Stimulated activated CD4-positive, alpha-beta T cell treated with anti-CD3 and anti-CD28 coated beads, TNF-alpha, amount 100 ng/mL, for 48 hours (primary cell): ENCODE measurements around the gene TAF1D.

Experiments used
- DNase-seq, 3 donors: peaks; one replicate each; pipeline ENCODE4 v3.0.0-alpha.2; 2020; ENCODE audit warnings: low read depth in 3 of 3

Gene TAF1D

GRCh38 chr11:93724089-93724488 lies 17.2 kb downstream of the TAF1D start:
- no peak for DNase-seq

DNA sequence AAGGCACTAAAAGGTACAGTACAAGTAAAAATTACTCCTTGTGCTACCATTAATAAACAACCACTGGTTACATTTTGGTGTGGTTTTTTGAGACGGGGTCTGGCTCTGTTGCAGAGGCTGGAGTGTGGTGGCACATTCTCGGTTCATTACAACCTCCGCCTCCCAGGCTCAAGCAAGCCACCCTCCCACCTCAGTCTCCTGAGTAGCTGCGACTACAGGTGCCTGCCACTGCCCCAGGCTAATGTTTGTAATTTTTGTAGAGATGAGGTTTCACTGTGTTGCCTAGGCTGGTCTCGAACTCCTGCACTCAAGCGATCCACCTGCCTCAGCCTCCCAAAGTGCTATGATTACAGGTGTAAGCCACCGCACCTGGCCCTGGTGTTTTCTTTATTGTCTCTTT lies 20.8 kb downstream of the TAF1D start:
- DNase-seq = no peak

DNA sequence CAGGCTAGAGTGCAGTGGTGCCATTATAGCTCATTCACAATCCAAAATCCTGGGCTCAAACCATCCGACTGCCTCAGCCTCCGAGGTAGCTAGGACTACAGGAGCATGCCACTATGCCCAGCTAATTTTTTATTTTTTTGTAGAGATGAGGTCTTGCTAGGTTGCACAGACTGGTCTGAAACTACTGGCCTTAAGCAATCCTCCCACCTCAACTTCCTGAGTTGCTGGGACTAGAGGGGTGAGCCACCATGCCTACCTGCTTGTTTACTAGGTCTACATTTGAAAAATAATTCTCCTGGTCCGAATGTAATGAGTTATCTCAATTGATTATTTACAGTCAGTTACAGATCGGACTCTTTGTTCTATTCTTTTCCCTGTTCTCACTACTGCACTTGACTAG lies 22.0 kb downstream of the TAF1D start:
- DNase-seq = no peak

GRCh38 chr11:93718057-93718563 lies 23.2 kb downstream of the TAF1D start:
- no peak for DNase-seq

- no peak for DNase-seq
Measured at GRCh38 chr11:93717501-93717900, 23.8 kb downstream of the TAF1D start.

DNA sequence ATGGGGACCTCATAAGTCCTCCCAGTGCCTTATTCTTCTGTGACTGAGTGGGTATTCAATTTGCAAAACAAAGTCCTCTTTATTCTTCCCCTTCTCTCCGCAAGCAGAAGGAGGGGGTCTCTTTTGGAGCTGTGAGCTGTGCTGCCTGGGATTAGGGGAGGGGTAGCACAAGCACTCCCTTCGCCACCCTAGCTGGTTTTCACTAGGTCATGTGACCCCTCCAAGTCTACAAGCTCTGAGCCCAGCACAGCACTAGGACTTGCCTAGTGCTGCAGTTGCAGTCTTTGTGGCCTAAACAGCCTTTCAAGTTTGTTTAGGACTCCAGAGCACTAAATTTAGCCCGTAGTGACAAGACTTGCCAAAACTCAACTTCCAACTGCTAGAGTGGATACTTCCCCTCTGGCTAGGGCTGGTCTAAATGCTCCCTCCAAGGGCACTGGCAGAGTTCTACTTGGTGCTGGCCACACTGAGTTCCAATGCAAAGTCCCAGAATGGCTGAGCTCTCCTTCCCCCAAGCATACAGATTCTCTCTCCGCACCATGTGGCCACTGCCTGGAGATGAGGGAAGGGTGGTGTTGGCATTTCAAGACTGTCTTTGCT lies 25.4 kb downstream of the TAF1D start:
- no peak for DNase-seq

- no peak for DNase-seq
Measured at GRCh38 chr11:93712678-93713077, 28.6 kb downstream of the TAF1D start.

DNA sequence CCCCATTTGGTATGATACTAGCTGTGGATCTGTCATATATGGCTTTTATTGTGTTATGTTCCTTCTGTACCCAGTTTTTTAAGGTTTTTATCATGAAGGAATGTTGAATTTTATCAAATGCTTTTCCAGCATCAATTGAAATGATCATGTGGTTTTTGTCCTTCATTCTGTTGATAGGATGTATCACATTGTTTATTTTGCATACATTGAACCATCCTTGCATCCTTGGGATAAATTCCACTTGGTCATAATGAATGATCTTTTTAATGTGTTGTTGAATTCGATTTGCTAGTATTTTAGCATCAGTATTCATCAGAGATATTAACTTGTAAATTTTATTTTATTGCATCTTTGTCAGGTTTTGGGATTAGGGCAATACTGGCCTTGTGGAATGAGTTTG lies 31.1 kb downstream of the TAF1D start:
- DNase-seq = no peak

- no peak for DNase-seq
Measured at GRCh38 chr11:93704237-93704636, 37.1 kb downstream of the TAF1D start.

- no peak for DNase-seq
Measured at GRCh38 chr11:93700830-93701229, 40.5 kb downstream of the TAF1D start.

DNA sequence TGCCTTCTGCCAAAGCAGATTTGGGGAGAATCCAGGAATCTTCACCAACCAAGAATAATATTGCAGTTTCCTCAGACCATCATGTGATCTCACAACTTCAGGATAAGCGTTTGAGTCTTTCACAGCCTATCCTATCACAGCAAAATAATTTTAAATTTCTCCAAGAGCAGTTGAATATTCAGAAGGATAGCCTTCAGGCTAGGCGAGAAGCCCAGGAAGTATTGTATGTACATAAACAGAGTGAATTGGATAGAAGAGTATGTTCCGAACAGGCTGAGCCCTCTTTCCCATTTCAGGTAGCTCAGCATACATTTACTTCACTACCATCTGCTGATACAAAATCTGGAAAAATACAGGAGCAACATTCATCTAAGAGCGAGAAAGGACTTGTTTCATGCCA lies 43.7 kb downstream of the TAF1D start:
- no peak for DNase-seq

GRCh38 chr11:93694557-93694956 lies 46.7 kb downstream of the TAF1D start:
- DNase-seq = no peak

DNA sequence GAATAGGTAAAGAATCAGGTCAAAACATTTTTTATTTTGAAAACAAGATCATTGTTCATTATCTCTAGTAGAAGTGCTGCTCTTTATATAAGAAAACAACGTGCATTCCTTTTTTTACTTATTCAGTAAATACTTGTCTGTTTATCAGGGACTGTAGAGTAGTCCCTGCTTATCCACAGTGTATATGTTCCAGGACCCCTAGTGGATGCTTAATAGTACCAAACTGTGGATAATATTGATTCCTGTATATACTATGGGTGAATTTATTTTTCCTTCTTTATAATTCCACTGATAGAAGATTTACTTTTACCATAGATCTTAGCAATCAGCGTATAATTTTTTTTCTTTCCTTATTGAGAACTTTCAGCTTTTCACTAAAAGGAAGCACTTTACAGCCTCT lies 47.2 kb downstream of the TAF1D start:
- DNase-seq = no peak

DNA sequence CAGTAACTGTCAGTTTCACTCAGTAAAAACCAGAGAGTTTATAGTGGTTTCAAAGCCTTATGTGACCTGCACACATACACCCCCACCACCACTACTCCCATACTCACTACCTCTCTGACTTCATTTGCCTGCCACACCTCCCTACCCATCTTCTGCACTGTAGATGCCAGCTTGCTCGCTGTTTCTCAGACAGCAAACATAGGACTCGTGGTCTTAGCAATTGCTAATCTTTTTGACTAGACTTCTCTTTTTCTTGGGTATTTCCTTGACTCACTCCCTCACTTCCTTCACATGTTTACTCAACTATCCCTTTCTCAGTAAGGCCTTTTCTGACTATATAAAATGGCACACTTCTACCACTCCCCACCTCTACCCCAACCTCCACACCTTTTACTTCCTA lies 52.1 kb downstream of the TAF1D start:
- DNase-seq = peak in 2 of 3 donors; percentile 7 to 33

- no peak for DNase-seq
Measured at GRCh38 chr11:93686812-93687211, 54.5 kb downstream of the TAF1D start.

GRCh38 chr11:93686226-93686625 lies 55.1 kb downstream of the TAF1D start:
- no peak for DNase-seq
